Glutamatergic neuron (in vitro differentiated cells): Measurements from ENCODE around the gene SEMA4A. TPM values are rescaled to one million over a fixed set of nuclear protein-coding genes. Genes with fewer than 3 reads are reported as not detected.

ENCODE experiments used
- DNase-seq: peaks from one replicate; pipeline ENCODE4 v3.0.0; 2022
- H3K27ac Mint-ChIP-seq: one replicate; pipeline ENCODE4 v1.8.0; 2020; ENCODE audit warnings: mild to moderate bottlenecking, mixed read lengths, inconsistent platforms; ENCODE audit not compliant: unreplicated experiment
- H3K27me3 Mint-ChIP-seq: one replicate; pipeline ENCODE4 v1.8.0; 2020; ENCODE audit warnings: mild to moderate bottlenecking, moderate library complexity, mixed read lengths, inconsistent platforms; ENCODE audit not compliant: unreplicated experiment
- H3K36me3 Mint-ChIP-seq: one replicate; pipeline ENCODE4 v1.8.0; 2020; ENCODE audit warnings: mild to moderate bottlenecking, mixed read lengths, inconsistent platforms; ENCODE audit not compliant: unreplicated experiment
- H3K4me1 Mint-ChIP-seq: one replicate; pipeline ENCODE4 v1.8.0; 2020; ENCODE audit warnings: mild to moderate bottlenecking, low read depth, mixed read lengths, inconsistent platforms; ENCODE audit not compliant: unreplicated experiment
- H3K4me3 Mint-ChIP-seq: one replicate; pipeline ENCODE4 v1.8.0; 2020; ENCODE audit warnings: mild to moderate bottlenecking, mixed read lengths, inconsistent platforms; ENCODE audit not compliant: unreplicated experiment
- H3K9me3 Mint-ChIP-seq: one replicate; pipeline ENCODE4 v1.8.0; 2020; ENCODE audit warnings: mild to moderate bottlenecking, moderate library complexity, mixed read lengths, inconsistent platforms; ENCODE audit not compliant: unreplicated experiment
- total RNA-seq: library from RNA; stranded (reverse); fragmentation: NEBNext Ultra II Directional; extraction: Animal tissue kit (Norgen Biotek cat#: 25700); gene quantifications from one replicate; pipeline ENCODE4 v1.2.1, GENCODE V29; 2021; ENCODE audit not compliant: unreplicated experiment
- TF ChIP-seq, protein P1 (sequence below): fragments of 200-600 bp; sonication (generic); IDR thresholded peaks from one replicate; pipeline ENCODE4 v1.5.0; 2021; ENCODE audit not compliant: partially characterized antibody, unreplicated experiment

The SEMA4A gene
- total RNA-seq, 1 donor from 2014 or later, result 4.0 TPM

DNA sequence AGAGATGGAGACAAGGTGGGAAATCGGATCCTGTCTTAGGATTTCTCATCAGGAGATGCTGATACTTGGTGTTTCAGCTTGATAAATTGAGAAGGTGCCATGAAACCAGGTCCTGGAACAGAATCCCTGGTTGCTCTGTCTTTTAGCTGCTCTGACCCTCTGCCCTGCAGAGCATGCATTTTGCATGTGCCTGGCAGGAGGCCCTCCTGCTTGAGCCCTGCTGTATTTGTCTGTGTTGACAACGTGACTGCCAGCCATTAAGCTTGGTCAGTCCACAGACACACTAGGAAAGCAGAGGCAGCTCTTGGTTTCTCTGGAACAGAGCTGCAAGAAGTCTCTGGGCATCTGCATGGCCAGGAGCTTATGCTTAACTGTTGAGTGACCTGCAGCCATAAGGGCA is 43.1 kb downstream of the SEMA4A start:
- no peak for DNase-seq
- peaks cover 5% of the 10 kb centered on the region for H3K9me3 Mint-ChIP-seq
- H3K36me3 Mint-ChIP-seq, result no peaks in the 10 kb centered on the region
- no peak overlapping the region for H3K27ac Mint-ChIP-seq
- peaks cover 16% of the 10 kb centered on the region for H3K4me1 Mint-ChIP-seq
- H3K4me3 Mint-ChIP-seq, result no peak overlapping the region
- TF ChIP-seq, protein P1, sequence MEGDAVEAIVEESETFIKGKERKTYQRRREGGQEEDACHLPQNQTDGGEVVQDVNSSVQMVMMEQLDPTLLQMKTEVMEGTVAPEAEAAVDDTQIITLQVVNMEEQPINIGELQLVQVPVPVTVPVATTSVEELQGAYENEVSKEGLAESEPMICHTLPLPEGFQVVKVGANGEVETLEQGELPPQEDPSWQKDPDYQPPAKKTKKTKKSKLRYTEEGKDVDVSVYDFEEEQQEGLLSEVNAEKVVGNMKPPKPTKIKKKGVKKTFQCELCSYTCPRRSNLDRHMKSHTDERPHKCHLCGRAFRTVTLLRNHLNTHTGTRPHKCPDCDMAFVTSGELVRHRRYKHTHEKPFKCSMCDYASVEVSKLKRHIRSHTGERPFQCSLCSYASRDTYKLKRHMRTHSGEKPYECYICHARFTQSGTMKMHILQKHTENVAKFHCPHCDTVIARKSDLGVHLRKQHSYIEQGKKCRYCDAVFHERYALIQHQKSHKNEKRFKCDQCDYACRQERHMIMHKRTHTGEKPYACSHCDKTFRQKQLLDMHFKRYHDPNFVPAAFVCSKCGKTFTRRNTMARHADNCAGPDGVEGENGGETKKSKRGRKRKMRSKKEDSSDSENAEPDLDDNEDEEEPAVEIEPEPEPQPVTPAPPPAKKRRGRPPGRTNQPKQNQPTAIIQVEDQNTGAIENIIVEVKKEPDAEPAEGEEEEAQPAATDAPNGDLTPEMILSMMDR, result no peak
- peaks cover 4% of the 10 kb centered on the region for H3K27me3 Mint-ChIP-seq

DNA sequence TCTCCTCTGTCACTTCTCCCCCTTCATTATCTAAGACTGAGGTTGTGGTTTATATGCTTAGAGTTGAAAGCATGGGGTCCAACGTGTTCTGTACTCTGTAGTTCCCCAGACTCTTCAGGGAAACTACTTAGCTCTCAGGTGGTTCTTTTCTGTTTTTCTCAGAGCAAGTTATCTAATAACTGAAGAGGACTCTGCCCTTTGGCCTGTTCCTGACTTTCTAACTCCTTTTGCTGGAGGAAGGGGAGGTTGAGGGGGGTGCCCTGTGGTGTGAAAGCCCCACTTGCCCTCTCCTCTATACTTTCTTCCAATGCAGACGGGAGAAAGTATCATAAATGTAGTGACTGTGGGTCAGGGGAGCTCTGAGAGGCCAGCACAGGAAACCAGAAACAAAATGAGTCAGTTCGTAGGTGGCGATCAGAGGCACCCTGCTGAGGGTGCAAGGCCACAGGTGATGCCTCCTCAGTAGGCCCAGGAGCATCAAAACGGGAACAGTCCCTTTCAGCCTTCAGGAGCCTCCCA is 45.5 kb downstream of the SEMA4A start:
- H3K4me3 Mint-ChIP-seq, result no peak overlapping the region

DNA sequence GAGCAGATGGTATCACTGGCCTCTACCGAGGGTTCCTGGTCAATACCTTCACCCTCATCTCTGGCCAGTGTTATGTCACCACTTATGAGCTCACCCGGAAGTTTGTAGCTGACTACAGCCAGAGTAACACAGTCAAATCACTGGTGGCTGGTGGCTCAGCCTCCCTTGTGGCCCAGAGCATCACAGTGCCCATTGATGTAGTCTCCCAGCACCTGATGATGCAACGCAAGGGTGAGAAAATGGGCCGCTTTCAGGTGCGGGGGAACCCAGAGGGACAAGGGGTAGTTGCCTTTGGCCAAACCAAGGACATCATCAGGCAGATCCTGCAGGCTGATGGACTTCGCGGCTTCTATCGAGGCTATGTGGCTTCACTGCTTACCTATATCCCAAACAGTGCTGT is 46.7 kb downstream of the SEMA4A start:
- Mint-ChIP-seq H3K4me1 (peaks cover 11% of the 10 kb centered on the region), H3K36me3 (no peaks in the 10 kb centered on the region), H3K4me3 (no peak overlapping the region), H3K27me3 (no peaks in the 10 kb centered on the region), H3K9me3 (no peaks in the 10 kb centered on the region), H3K27ac (no peak overlapping the region)
- DNase-seq, result no peak
- TF ChIP-seq, protein P1, result no peak

More for the DNA sequence above, 45.5 kb downstream of the SEMA4A start:
- Mint-ChIP-seq H3K36me3 (no peaks in the 10 kb centered on the region), H3K27me3 (peaks cover 1% of the 10 kb centered on the region), H3K9me3 (peaks cover 5% of the 10 kb centered on the region), H3K27ac (no peak overlapping the region), H3K4me1 (peaks cover 14% of the 10 kb centered on the region)
- DNase-seq, result no peak
- TF ChIP-seq, protein P1, result no peak

DNA sequence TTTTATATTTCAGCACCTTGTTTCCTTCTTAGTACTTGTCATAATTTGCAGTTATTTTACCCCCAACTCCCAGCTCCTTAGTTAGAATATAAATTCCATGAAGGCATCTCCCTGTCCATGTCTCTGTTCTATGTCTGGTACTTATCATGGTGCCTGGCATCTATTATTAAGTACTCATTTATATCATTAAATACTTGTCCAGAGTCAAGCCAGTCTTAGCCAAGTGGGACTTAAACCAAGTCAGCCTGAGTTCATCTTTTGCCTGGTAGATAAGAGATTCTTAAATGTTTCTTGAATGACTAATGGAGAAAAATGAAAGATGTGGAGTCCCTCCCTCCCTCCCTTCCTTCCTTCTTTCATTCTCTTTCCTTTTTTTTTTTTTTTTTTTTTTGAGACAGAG is 49.9 kb downstream of the SEMA4A start:
- H3K27me3 Mint-ChIP-seq, result no peaks in the 10 kb centered on the region
- DNase-seq, result no peak
- peaks cover 4% of the 10 kb centered on the region for H3K36me3 Mint-ChIP-seq
- no peaks in the 10 kb centered on the region for H3K9me3 Mint-ChIP-seq
- H3K4me1 Mint-ChIP-seq, result no peaks in the 10 kb centered on the region
- no peak overlapping the region for H3K27ac Mint-ChIP-seq
- no peak overlapping the region for H3K4me3 Mint-ChIP-seq
- TF ChIP-seq, protein P1, result no peak

DNA sequence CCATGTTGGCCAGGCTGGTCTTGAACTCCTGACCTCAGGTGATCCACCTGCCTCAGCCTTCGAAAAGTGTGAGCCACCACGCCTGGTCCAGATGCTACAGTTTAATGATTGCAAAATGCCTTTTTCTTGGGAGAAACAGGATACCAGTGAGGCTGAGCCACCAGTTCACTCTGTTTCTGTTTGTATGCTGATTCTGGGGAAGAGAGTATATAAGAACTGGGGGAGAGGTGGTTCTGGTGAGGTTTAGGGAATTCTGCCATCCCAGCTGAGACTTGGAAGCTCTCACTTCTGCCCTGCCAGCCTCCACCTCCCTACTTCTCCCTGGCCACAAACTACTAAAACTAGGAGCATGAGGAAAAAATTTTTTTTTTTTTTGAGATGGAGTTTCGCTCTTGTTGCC is 51.3 kb downstream of the SEMA4A start:
- peaks cover 4% of the 10 kb centered on the region for H3K36me3 Mint-ChIP-seq
- H3K27me3 Mint-ChIP-seq, result no peaks in the 10 kb centered on the region
- no peak for DNase-seq
- no peaks in the 10 kb centered on the region for H3K9me3 Mint-ChIP-seq
- no peak overlapping the region for H3K4me3 Mint-ChIP-seq
- H3K4me1 Mint-ChIP-seq, result no peaks in the 10 kb centered on the region
- H3K27ac Mint-ChIP-seq, result no peak overlapping the region
- TF ChIP-seq, protein P1, result no peak
